Upper lobe of left lung (tissue), 6 donors: ENCODE measurements around the gene MAN1A1. TPM values are rescaled to one million over a fixed set of nuclear protein-coding genes. Genes with fewer than 3 reads are reported as not detected.
A peak's percentile ranks its signal among the peaks of the same experiment; 100 is the strongest.

ENCODE experiments used
- ATAC-seq, 2 donors: fragments of 200-7000 bp; cut with Tn5 transposase; one replicate each; pipeline ENCODE4 v1.9.1; 2022; ENCODE audit warnings: mild to moderate bottlenecking in 2 of 2, moderate library complexity in 2 of 2; ENCODE audit not compliant: low FRiP score in 2 of 2
- DNase-seq, 2 donors: peaks; one replicate each; pipeline ENCODE4 v3.0.0-alpha.2; 2019 to 2020
- H3K27ac ChIP-seq, 4 donors: fragments of 200-600 bp; sonication (generic); one replicate each; pipeline ENCODE4 v1.5.1; 2016 to 2019
- H3K27me3 ChIP-seq, 4 donors: fragments of 200-600 bp; sonication (generic); one replicate each; pipeline ENCODE4 v1.5.1; 2017 to 2019
- H3K36me3 ChIP-seq, 4 donors: fragments of 200-600 bp; sonication (generic); one replicate each; pipeline ENCODE4 v1.5.1; 2016 to 2019
- H3K4me1 ChIP-seq, 4 donors: fragments of 200-600 bp; sonication (generic); one replicate each; pipeline ENCODE4 v1.5.1; 2018 to 2019
- H3K4me3 ChIP-seq, 4 donors: fragments of 200-600 bp; sonication (generic); one replicate each; pipeline ENCODE4 v1.5.1; 2017 to 2019; ENCODE audit warnings: mild to moderate bottlenecking in 2 of 4, moderate library complexity in 1 of 4
- H3K9me3 ChIP-seq, 4 donors: fragments of 200-600 bp; sonication (generic); one replicate each; pipeline ENCODE4 v1.5.1; 2018 to 2019
- EP300 ChIP-seq, 4 donors: sonication (generic); formaldehyde crosslinking; IDR thresholded peaks; one replicate each; pipeline ENCODE4 v1.5.1; 2017; ENCODE audit warnings: antibody characterized with exemption in 4 of 4, control low read depth in 2 of 4
- POLR2A ChIP-seq, 4 donors: fragments of 450-650 bp; IDR thresholded peaks; one replicate each; pipeline ENCODE4 v1.5.1; 2016 to 2017; ENCODE audit warnings: antibody characterized with exemption in 4 of 4, mild to moderate bottlenecking in 2 of 4
- POLR2AphosphoS5 ChIP-seq, 2 donors: sonication (generic); formaldehyde crosslinking; IDR thresholded peaks; one replicate each; pipeline ENCODE4 v1.5.1; 2017; ENCODE audit warnings: antibody characterized with exemption in 2 of 2
- WGBS, 2 donors: methylation state at CpG; one replicate each; pipeline ENCODE4 v1.1.5; 2017 to 2018; 5-methylcytosine and 5-hydroxymethylcytosine counted together
- total RNA-seq, 6 donors: library from RNA; depleted of rRNA in 4 of 6; stranded (reverse); fragments of >200 nt in 4 of 6; gene quantifications; one replicate each; pipeline versions ENCODE4 v1.1.0 to v1.2.1, GENCODE V29; 2016 to 2021
- TF ChIP-seq, protein P1 (sequence below), 6 experiments: fragments of 450-650 bp in 4 of 6; fragments of 200-600 bp in 2 of 6; sonication (generic) in 2 of 6; IDR thresholded peaks; one replicate each; pipeline ENCODE4 v1.5.1; 2016 to 2019; ENCODE audit warnings: antibody characterized with exemption in 6 of 6
- donor health status: DM: no; HTN: no; CAD: no; lungs with moderate emphysema.
- donor health status: DM: no; HTN: yes; CAD: no; lungs with severe emphysema.

Gene MAN1A1
- total RNA-seq, 6 donors from 2014 or later: 61.8 to 98.6 (median 79.1) TPM

DNA sequence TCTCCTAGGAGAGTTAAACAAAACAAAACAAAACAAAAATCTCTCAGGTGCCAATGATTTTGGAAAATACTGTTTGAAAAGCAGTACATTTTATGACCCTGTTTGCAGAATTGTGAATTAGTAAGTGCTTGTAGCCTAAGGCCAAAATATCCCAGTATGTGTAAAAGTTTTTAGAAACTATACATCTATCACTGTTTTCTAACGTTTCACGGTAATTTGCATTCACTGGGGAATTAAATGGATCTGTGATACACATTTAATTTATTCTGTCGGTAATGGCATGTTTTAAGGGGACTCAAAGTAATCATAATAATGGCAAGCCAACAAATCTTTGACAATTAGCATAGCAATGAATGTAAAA, 175.5 kb downstream of the MAN1A1 start:
- peaks cover 0 to 21% (median 5%) of the 10 kb centered on the region in 4 donors for H3K4me1 ChIP-seq
- no peaks in the 10 kb centered on the region for H3K9me3 ChIP-seq
- no peaks in the 10 kb centered on the region for H3K27me3 ChIP-seq
- no peak for ATAC-seq
- peaks cover 0 to 4% (median 0%) of the 10 kb centered on the region in 4 donors for H3K36me3 ChIP-seq
- TF ChIP-seq EP300 (IDR thresholded peaks at IDR 0.05) (no peak), POLR2A (IDR thresholded peaks at IDR 0.05) (no peak), POLR2AphosphoS5 (IDR thresholded peaks at IDR 0.05) (no peak)
- no peak overlapping the region for H3K27ac ChIP-seq
- no peak for DNase-seq
- H3K4me3 ChIP-seq: no peak overlapping the region
- 76 to 82% methylated on average over 3 of the region's 3 CpGs for WGBS, 2 donors

DNA sequence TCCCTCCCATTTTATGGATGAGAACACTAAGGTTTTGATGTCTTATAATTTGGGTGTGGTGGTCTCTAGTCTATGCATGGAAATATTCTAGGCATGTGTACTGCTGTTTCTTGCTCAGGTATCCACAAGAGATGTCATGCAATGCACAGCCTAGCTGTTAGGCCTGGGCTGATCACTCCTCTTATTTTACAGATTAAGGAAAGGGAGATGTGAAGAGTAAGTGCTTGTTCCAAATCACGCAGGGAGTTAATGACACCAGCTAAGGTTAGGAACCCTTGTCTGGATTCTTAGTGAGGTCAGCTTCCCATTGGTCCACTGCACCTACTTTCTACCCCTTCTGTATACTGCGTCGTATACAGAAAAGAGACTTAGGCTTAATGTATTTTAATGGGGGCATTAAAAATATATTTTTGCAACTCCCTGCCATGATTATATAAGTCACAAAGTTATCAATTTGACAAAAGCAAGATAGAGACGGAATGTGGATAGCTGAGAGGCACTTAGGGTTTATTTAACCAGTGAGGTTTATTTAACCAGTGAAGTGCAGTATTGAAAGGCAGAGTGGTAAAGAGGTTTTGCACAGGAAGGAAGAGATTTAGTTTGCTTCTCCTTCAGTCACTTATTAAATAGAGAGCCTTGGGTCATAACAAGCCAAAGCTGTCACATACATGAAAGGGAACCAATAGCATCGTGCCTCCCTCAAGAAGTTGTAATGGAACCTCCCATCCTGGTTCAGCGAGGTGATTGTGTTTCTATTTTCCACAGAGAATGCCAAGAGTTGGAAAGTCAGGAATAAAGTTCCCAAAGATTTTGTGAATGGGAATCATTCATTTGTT, 176.1 kb downstream of the MAN1A1 start:
- H3K27me3 ChIP-seq: no peaks in the 10 kb centered on the region
- peak; percentile 38 to 46 for ATAC-seq
- DNase-seq: no peak
- no peaks in the 10 kb centered on the region for H3K36me3 ChIP-seq
- no peaks in the 10 kb centered on the region for H3K9me3 ChIP-seq
- TF ChIP-seq, protein P1, sequence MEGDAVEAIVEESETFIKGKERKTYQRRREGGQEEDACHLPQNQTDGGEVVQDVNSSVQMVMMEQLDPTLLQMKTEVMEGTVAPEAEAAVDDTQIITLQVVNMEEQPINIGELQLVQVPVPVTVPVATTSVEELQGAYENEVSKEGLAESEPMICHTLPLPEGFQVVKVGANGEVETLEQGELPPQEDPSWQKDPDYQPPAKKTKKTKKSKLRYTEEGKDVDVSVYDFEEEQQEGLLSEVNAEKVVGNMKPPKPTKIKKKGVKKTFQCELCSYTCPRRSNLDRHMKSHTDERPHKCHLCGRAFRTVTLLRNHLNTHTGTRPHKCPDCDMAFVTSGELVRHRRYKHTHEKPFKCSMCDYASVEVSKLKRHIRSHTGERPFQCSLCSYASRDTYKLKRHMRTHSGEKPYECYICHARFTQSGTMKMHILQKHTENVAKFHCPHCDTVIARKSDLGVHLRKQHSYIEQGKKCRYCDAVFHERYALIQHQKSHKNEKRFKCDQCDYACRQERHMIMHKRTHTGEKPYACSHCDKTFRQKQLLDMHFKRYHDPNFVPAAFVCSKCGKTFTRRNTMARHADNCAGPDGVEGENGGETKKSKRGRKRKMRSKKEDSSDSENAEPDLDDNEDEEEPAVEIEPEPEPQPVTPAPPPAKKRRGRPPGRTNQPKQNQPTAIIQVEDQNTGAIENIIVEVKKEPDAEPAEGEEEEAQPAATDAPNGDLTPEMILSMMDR (IDR thresholded peaks at IDR 0.05): no peak
- TF ChIP-seq POLR2A (IDR thresholded peaks at IDR 0.05) (no peak), EP300 (IDR thresholded peaks at IDR 0.05) (no peak), POLR2AphosphoS5 (IDR thresholded peaks at IDR 0.05) (no peak)
- H3K4me1 ChIP-seq: peaks cover 0 to 21% (median 5%) of the 10 kb centered on the region in 4 donors
- 58 to 60% methylated on average over 6 of the region's 6 CpGs for WGBS, 2 donors
- H3K4me3 ChIP-seq: no peak overlapping the region
- no peak overlapping the region for H3K27ac ChIP-seq

DNA sequence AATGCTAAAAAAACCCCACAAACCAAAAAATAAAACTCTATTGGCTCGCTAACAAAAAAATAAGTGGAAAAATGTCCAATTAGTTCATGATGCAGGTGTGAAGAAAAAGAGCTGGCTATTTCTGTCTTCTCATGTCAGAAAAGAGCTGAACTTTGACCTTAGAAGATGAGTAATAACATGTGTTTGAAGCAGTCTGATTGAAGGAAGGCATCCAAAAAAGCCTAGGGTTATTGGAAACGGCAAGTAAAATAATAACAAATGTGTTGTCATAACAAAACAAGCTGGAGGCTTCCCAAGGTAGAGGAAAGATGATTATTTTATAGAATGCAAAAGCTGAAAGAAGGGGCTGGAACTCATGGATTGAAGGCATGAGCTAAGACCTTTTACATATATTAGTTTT, 176.7 kb downstream of the MAN1A1 start:
- ATAC-seq (no peak), DNase-seq (no peak)
- no peaks in the 10 kb centered on the region for H3K36me3 ChIP-seq
- WGBS, 2 donors: 68 to 74% methylated on average over 2 of the region's 2 CpGs
- H3K27ac ChIP-seq: no peak overlapping the region
- H3K27me3 ChIP-seq: no peaks in the 10 kb centered on the region
- TF ChIP-seq POLR2A (IDR thresholded peaks at IDR 0.05): no peak
- TF ChIP-seq, protein P1 (IDR thresholded peaks at IDR 0.05): no peak
- TF ChIP-seq EP300 (IDR thresholded peaks at IDR 0.05): no peak
- TF ChIP-seq POLR2AphosphoS5 (IDR thresholded peaks at IDR 0.05): no peak
- no peak overlapping the region for H3K4me3 ChIP-seq
- peaks cover 0 to 21% (median 5%) of the 10 kb centered on the region in 4 donors for H3K4me1 ChIP-seq
- H3K9me3 ChIP-seq: no peaks in the 10 kb centered on the region

DNA sequence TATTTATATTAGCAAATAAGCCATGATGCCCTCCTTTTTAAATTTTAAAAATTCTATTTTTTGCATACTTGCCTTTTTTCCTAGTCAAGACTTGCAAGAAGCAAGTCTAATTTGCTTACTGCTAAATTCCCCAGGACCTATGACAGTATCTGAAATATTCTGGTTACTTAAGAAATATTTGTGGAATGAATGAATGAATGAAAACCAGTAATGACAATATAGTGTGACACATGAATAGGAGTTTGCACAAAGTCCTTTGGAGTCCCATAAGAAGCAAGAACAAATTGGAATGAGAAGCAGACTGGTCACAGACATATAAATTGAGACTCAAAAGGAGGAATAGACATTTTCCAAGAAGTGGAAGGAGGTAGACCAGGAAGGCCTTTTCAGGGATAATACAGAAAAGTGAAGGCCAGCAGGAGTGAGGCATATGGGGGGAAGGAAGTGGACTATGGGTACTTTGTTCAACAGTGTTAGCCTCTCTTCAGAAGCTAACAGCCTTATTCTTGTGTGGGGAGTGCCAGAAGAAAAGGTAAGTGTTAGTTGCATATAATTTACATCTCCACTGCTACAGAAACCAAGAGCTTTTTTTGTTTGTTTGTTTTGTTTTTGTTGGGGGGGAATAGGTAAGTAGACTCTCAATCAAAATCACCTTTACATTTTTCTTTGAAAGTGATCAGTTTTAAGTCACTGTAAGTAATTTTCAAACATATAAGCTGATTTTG, 177.5 kb downstream of the MAN1A1 start:
- no peaks in the 10 kb centered on the region for H3K9me3 ChIP-seq
- H3K4me3 ChIP-seq: no peak overlapping the region
- TF ChIP-seq POLR2A (IDR thresholded peaks at IDR 0.05): no peak
- H3K27ac ChIP-seq: no peak overlapping the region
- H3K4me1 ChIP-seq: peaks cover 0 to 21% (median 5%) of the 10 kb centered on the region in 4 donors
- no peaks in the 10 kb centered on the region for H3K36me3 ChIP-seq
- DNase-seq (no peak), ATAC-seq (no peak)
- H3K27me3 ChIP-seq: no peaks in the 10 kb centered on the region

DNA sequence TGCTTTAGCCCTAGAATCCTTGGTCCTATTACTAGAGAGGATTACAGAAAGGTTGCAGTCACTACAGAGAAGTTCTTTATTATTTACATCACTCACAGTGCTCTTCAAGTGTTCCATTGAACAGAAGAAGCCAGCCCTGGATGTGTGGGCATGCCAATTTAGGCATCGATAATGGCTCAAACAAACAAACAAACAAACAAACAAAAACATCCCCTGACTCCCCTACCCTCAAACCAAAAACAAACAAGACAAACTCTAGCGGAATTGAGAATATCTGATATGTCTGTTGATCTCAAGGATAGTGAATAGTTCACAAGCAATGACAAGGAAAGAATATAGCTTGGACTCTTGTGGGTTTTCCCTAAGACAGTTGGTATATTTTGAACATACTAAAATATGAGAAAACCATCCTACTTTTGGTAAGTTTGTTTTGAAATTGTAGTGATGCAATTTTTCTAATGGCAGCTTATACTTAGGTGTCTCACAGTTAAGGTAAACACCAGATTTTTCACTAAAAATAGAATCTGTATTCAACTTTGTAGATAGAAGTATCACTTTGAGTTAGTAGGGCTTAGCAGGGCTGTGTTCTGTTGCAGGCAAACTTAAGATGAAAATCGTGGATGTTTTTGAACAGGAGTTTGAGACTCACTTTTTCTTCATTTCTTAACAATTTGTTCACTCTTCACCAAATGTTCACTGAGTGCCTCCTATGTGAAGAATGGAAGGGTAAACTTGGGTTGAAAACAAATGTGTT, 178.3 kb downstream of the MAN1A1 start:
- ATAC-seq (no peak), DNase-seq (no peak)
- Histone ChIP-seq H3K4me3 (no peak overlapping the region), H3K4me1 (peaks cover 0 to 21% (median 5%) of the 10 kb centered on the region in 4 donors), H3K27ac (no peak overlapping the region), H3K9me3 (no peaks in the 10 kb centered on the region), H3K36me3 (no peaks in the 10 kb centered on the region), H3K27me3 (no peaks in the 10 kb centered on the region)
- no peak for TF ChIP-seq POLR2AphosphoS5 (IDR thresholded peaks at IDR 0.05)
- TF ChIP-seq EP300 (IDR thresholded peaks at IDR 0.05): no peak
- TF ChIP-seq POLR2A (IDR thresholded peaks at IDR 0.05): no peak
- TF ChIP-seq, protein P1 (IDR thresholded peaks at IDR 0.05): no peak
- 66 to 71% methylated on average over 3 of the region's 3 CpGs for WGBS, 2 donors
